Lower leg skin (tissue), 4 donors: ENCODE results near the gene CLIC4. TPM values are rescaled to one million over a fixed set of nuclear protein-coding genes. Genes with fewer than 3 reads are reported as not detected.
"Not testable (repeated sequence)": the region's sequence is repeated elsewhere in the genome, so short reads cannot be mapped to it uniquely, and the experiment has no call there.

Experiments
- DNase-seq, 2 donors: peaks; one replicate each; pipeline ENCODE4 v3.0.0-alpha.2; 2019; ENCODE audit warnings: low spot score in 2 of 2
- H3K4me3 ChIP-seq: fragments of 200-600 bp; sonication (generic); 2 replicates; pipeline ENCODE4 v1.5.1; 2017; ENCODE audit warnings: mild to moderate bottlenecking, low read depth; ENCODE audit not compliant: poor library complexity, severe bottlenecking
- POLR2A ChIP-seq, 2 donors: fragments of 450-650 bp; IDR thresholded peaks; one replicate each; pipeline ENCODE4 v1.6.1; 2016 to 2017; ENCODE audit warnings: antibody characterized with exemption in 2 of 2, mild to moderate bottlenecking in 1 of 2, moderate library complexity in 1 of 2
- WGBS, 2 donors: methylation state at CpG; one replicate each; pipeline ENCODE4 v1.1.5; 2018; 5-methylcytosine and 5-hydroxymethylcytosine counted together
- intact Hi-C: fragments of 100-400 bp; cut with DNase I; formaldehyde crosslinking; loops from one replicate; pipeline ENCODE4 v1.15.0; 2023; ENCODE audit warnings: low total_unique reads
- total RNA-seq, 4 donors: library from RNA; depleted of rRNA; stranded (reverse); fragments of >200 nt; gene quantifications; one replicate each; pipeline ENCODE4 v1.1.0, GENCODE V29; 2016
- TF ChIP-seq, protein P1 (sequence below), 3 donors: fragments of 450-650 bp; IDR thresholded peaks; one replicate each; pipeline ENCODE4 v1.5.1; 2016; ENCODE audit warnings: antibody characterized with exemption in 3 of 3, mild to moderate bottlenecking in 3 of 3, moderate library complexity in 2 of 3

Gene CLIC4
- total RNA-seq, 4 donors from 2014 or later: 32.0 to 97.3 (median 60.7) TPM

DNA sequence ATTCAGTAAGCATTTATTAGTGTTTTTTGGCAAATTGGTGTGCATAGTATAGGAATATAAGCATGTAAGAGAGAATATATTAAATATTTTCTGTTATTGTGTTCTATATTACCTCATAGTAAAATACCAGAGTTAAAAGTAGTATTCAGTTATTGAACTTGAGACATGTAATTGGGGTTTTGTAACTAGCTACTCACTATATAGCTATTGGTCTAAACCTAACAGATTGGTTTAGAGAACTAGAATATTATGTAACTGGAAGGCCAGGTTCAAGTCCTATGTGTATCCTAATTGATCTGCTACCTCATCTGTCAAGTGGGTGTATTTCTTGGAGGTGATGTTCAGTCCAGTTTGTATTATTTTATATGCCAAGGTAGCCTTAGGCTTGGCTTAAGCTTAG lies 26.3 kb downstream of the CLIC4 start:
- intact Hi-C loops: no loop called here
- DNase-seq: no peak
- TF ChIP-seq POLR2A (IDR thresholded peaks at IDR 0.05): no peak
- TF ChIP-seq, protein P1, sequence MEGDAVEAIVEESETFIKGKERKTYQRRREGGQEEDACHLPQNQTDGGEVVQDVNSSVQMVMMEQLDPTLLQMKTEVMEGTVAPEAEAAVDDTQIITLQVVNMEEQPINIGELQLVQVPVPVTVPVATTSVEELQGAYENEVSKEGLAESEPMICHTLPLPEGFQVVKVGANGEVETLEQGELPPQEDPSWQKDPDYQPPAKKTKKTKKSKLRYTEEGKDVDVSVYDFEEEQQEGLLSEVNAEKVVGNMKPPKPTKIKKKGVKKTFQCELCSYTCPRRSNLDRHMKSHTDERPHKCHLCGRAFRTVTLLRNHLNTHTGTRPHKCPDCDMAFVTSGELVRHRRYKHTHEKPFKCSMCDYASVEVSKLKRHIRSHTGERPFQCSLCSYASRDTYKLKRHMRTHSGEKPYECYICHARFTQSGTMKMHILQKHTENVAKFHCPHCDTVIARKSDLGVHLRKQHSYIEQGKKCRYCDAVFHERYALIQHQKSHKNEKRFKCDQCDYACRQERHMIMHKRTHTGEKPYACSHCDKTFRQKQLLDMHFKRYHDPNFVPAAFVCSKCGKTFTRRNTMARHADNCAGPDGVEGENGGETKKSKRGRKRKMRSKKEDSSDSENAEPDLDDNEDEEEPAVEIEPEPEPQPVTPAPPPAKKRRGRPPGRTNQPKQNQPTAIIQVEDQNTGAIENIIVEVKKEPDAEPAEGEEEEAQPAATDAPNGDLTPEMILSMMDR (IDR thresholded peaks at IDR 0.05): no peak
- H3K4me3 ChIP-seq: no peak overlapping the region

DNA sequence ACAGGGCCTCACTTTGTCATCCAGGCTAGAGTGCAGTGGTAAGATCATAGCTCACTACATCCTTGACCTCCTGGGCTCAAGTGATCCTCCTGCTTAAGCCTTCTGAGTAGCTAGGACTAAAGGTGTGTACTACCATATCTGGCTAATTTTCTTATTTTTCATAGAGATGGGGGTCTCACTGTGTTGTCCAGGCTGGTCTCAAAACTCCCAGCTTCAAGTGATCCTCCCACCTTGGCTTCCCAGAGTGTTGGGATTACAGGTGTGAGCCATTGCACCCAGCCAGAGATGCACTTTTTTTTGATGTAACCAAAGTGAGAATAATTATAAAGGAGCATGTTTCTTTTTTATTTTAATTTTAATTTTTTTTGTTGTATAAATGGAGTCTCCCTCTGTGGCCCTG lies 28.4 kb downstream of the CLIC4 start:
- no peak for DNase-seq
- intact Hi-C loops: no loop called here
- no peak overlapping the region for H3K4me3 ChIP-seq
- no peak for TF ChIP-seq POLR2A (IDR thresholded peaks at IDR 0.05)
- TF ChIP-seq, protein P1 (IDR thresholded peaks at IDR 0.05): no peak

DNA sequence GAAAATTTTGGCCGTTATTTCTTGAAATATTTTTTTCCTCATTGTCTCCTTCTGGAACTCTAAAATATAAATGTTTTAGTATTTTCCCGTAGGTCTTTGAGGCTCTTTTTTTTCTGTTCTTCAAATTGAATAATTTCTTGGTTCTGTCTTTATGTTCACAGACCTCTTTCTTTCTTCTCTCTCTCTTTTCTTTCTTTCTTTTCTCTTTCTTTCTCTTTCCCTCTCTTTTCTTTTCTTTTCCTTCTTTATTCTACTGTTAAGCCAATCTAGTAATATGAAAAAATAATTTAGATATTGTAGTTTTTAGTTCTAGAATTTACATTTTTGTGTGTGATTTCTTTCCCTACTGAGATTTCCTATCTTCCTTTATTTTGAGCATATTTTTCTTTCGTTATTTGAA lies 30.1 kb downstream of the CLIC4 start:
- 89 to 90% methylated on average over 3 of the region's 3 CpGs for WGBS, 2 donors
- TF ChIP-seq POLR2A (IDR thresholded peaks at IDR 0.05): no peak
- TF ChIP-seq, protein P1 (IDR thresholded peaks at IDR 0.05): no peak
- no peak overlapping the region for H3K4me3 ChIP-seq
- intact Hi-C loops: no loop called here
- DNase-seq: no peak

DNA sequence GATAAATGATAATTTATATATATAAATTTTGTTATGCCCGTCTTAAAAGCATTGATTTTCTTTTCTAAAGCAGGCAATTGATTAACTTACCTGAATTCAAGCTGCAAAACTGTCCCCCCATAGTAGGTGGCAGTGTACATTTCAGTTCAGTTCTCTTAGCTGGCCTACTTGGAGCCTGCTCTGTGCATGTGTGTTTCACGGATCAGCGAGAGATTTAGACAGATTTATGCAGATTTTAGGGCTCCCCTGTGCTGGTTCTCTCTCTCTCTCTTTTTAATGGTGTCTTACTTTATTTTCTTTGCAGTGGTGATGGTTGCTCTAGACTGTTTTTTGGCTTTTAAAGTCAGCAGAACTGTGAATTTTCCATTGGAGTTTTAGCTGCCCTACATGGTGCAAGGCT lies 30.7 kb downstream of the CLIC4 start:
- WGBS, 2 donors: 90% methylated on average over 3 of the region's 3 CpGs
- H3K4me3 ChIP-seq: no peak overlapping the region
- intact Hi-C loops: no loop called here
- DNase-seq: no peak
- TF ChIP-seq, protein P1 (IDR thresholded peaks at IDR 0.05): no peak
- TF ChIP-seq POLR2A (IDR thresholded peaks at IDR 0.05): no peak

DNA sequence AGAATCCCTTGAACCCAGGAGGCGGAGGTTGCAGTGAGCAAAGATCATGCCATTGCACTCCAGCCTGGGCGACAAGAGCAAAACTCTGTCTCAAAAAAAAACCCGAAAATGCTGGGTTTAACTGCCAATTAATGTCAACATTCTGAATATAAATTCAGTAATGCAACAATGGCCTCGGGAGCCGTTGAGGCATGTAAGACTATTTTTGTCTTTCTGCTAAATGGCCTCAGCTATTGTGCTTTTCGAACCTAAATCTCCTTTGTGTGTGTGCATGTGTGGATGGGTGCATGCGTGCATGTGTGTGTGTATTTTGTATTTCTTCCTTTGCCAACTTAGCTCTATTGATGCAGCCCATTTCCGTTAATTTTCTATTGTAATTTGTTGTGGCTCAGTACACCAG lies 31.6 kb downstream of the CLIC4 start:
- no peak overlapping the region for H3K4me3 ChIP-seq
- no peak for TF ChIP-seq POLR2A (IDR thresholded peaks at IDR 0.05)
- TF ChIP-seq, protein P1 (IDR thresholded peaks at IDR 0.05): no peak
- no peak for DNase-seq
- 79 to 81% methylated on average over 8 of the region's 8 CpGs for WGBS, 2 donors
- intact Hi-C loops: no loop called here

DNA sequence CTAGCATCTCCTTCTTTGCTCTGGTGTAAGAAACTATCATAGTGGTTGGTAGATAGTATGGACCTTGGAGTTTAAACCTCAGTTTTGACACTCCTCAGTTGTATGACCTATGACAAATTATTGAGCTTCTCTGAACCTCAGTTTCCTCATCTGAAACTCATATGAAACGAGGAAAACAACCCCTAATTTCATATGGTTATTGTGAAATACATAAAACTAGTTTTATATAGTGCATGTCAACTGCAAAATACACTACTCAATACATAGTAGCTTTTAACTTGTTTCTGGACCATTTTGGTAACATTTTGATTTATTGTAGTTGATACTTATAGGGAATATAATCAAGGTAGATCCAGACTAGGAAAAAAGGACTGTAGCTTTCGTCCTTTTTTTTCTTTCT lies 32.9 kb downstream of the CLIC4 start:
- no peak for TF ChIP-seq POLR2A (IDR thresholded peaks at IDR 0.05)
- TF ChIP-seq, protein P1 (IDR thresholded peaks at IDR 0.05): no peak
- WGBS, 2 donors: 81 to 85% methylated on average over 2 of the region's 2 CpGs
- DNase-seq: no peak

DNA sequence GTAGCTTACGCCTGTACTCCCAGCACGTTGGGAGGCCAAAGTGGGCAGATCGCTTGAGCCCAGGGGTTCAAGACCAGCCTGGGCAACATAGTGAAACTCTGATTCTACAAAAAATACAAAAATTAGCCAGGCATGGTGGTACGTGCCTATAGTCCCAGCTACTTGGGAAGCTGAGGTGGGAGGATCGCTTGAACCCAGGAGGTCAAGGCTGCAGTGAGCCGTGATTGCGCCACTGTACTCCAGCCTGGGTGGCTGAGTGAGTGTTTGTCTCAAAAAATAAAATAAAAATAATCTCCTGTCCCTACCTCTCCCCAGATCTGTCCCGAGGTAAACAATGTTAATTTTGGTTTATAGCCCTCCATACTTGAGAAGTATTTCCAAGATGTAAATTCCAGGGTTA lies 34.0 kb downstream of the CLIC4 start:
- DNase-seq, intact Hi-C loops, H3K4me3 ChIP-seq: not testable (repeated sequence)
- 94% methylated on average over 8 of the region's 8 CpGs for WGBS, 2 donors

More for the DNA sequence above, 32.9 kb downstream of the CLIC4 start:
- H3K4me3 ChIP-seq: no peak overlapping the region
- intact Hi-C loops: no loop called here
